Fibroblast of the aortic adventitia (primary cell): ENCODE results near the gene GPR176. TPM values are rescaled to one million over a fixed set of nuclear protein-coding genes. Genes with fewer than 3 reads are reported as not detected.
"Not testable (repeated sequence)": the region's sequence is repeated elsewhere in the genome, so short reads cannot be mapped to it uniquely, and the experiment has no call there.

Source experiments
- DNase-seq: peaks from one replicate; pipeline ENCODE4 v3.0.0-alpha.2; 2010; ENCODE audit warnings: low read depth
- H3K4me3 ChIP-seq: 2 replicates; pipeline ENCODE4 v1.5.1; 2011; ENCODE audit warnings: low read depth, mild to moderate bottlenecking, control low read depth, low read length, moderate library complexity
- CTCF ChIP-seq: IDR thresholded peaks from 2 replicates; pipeline ENCODE4 v1.5.1; 2011; ENCODE audit warnings: mild to moderate bottlenecking, low read length, control low read depth, inconsistent platforms; ENCODE audit not compliant: insufficient read depth
- total RNA-seq: library from RNA; depleted of rRNA; stranded (reverse); fragments of >200 nt; gene quantifications from 2 replicates; pipeline ENCODE4 v1.2.3, GENCODE V29; 2012; ENCODE audit warnings: low replicate concordance

Gene GPR176
- total RNA-seq, 1 donor, result 160 TPM

GRCh38 chr15:39896846-39897245 lies 23.2 kb downstream of the GPR176 start:
- H3K4me3 ChIP-seq, result no peak overlapping the region
- TF ChIP-seq CTCF, result no peak
- DNase-seq, result peak; percentile 82

- no peak overlapping the region for H3K4me3 ChIP-seq
- no peak for TF ChIP-seq CTCF
- DNase-seq, result no peak
Observed at GRCh38 chr15:39896101-39896500, 24.0 kb downstream of the GPR176 start.

GRCh38 chr15:39893051-39893450 lies 27.0 kb downstream of the GPR176 start:
- H3K4me3 ChIP-seq, DNase-seq: not testable (repeated sequence)

GRCh38 chr15:39892418-39892817 lies 27.6 kb downstream of the GPR176 start:
- no peak for TF ChIP-seq CTCF
- H3K4me3 ChIP-seq, result no peak overlapping the region
- no peak for DNase-seq

- H3K4me3 ChIP-seq, result no peak overlapping the region
- no peak for DNase-seq
- TF ChIP-seq CTCF, result no peak
Observed at GRCh38 chr15:39890621-39891020, 29.4 kb downstream of the GPR176 start.

GRCh38 chr15:39889601-39890000 lies 30.5 kb downstream of the GPR176 start:
- DNase-seq, result no peak
- no peak for TF ChIP-seq CTCF
- H3K4me3 ChIP-seq, result no peak overlapping the region

- TF ChIP-seq CTCF, result no peak
- DNase-seq, result no peak
- no peak overlapping the region for H3K4me3 ChIP-seq
Observed at GRCh38 chr15:39888809-39889208, 31.3 kb downstream of the GPR176 start.
